Caki2 (cell line): Measurements from ENCODE around the gene BFAR. TPM values are rescaled to one million over a fixed set of nuclear protein-coding genes. Genes with fewer than 3 reads are reported as not detected.
A peak's percentile ranks its signal among the peaks of the same experiment; 100 is the strongest.

Experiments
- DNase-seq: peaks from one replicate; pipeline ENCODE4 v3.0.0-alpha.2; 2015; ENCODE audit warnings: low read depth
- in situ Hi-C: cut with HindIII; loops from 2 replicates; pipeline ENCODE4 v1.10.0; 2016; ENCODE audit warnings: low sequenced_read_pairs, low pct_unique_long_range_greater_than_20kb, mixed read lengths
- total RNA-seq: library from RNA; depleted of rRNA; stranded (reverse); fragments of >200 nt; shearing (Covaris generic); gene quantifications from 2 replicates; pipeline ENCODE4 v1.2.3, GENCODE V29; 2014; ENCODE audit warnings: low replicate concordance; rRNA removed

The BFAR gene
- 163 and 167 TPM in 2 replicates for total RNA-seq

DNA sequence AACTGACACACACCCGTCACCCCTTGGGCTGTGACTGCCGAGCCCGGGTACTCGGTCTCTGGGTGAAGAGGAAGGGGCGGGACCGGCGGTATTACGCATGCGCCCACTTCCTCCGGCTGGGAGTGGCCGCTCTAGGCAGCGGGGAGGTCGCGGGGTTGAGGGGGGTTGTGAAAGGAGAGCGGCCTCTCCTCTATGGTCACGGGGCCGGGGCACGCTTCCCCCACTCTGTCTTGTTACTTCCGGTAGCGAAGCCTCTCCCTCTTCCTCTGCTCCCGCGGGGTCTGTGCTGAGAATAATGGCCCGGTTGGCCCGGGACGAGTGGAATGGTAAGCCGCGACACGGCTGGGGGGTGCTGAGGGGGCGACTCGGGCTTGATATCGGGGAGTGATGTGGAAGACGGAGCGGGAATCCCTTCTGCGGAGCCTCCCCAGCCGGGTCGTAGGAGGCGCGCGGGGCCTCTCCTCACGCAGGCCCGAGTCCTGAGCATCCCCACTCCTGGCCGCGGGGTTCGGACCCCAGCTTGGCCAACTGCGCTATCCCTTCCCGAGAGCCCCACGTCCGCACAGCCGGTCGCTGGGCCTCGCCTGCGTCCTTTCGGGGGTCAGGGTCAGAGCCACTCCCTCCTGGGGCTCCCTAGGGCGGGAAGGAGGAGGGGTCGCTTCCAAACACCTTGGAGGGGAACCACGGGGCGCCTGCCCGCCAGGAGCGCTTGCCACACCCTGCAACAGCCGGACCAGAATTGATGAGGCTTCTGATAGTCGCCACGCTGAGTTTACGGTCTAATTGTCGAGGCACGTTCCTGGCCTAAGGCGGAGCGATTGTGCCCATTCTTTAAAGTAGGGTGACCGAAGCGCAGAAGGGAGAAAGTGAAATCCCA is at the start of gene BFAR:
BFAR (plus strand) TSS at position 259 of the 877 bp plus-strand sequence. CDS start 11,396 bp downstream, outside the sequence.
- in situ Hi-C loops: no loop called here

GRCh38 chr16:14585287-14585686 is 47.5 kb upstream of the BFAR start:
- in situ Hi-C loops: no loop called here

More for the DNA sequence above, at the start of gene BFAR:
- peak; percentile 99 for DNase-seq

GRCh38 chr16:14586637-14587305 is 46.0 kb upstream of the BFAR start:
- in situ Hi-C loops: no loop called here
- DNase-seq: no peak

More at GRCh38 chr16:14585287-14585686, 47.5 kb upstream of the BFAR start:
- no peak for DNase-seq

DNA sequence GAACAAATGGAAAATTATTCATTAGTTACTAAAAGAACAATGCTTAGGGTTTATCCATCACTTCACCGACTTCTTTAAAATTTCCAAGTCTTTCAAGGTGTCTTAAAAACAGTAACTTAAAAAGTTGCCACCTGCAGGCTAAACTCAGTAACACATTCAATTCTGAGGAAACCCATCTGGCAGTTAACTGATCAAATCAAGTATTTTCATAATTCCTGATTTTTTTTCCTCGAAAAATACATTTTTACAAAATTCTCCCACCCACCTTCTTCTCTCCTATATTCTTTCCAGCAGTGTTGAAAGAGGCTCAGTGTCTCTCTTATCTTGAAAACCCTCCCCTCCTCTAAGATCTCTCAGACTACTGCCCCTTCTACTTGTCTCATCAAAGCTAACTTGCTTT is 32.6 kb upstream of the BFAR start:
- in situ Hi-C loops: no loop called here
- peak; percentile 25 for DNase-seq

DNA sequence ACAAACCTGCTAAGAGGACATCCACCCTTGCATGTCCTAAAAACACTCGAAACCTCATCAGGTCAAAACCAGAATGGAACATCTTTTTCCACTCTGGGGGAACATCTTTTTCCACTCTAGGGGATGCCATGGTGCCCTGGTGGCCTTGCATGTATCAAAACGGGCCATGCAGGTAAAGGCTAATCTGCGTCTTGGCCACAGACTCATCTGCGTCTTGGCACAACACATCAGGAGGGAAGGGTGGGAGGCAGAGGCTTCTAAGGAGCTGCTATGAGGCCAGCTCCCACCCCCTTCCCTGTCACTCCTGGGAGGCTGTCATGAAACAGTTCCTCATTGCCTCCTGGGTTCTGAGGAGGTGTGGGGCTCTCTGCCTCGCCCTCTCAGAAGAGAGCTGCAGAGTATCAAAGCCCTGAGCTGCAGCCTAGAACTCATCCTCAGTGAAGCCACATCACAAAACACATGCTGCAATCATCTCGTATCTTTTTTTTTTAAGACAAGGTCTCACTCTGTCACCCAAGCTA is 30.2 kb upstream of the BFAR start:
- in situ Hi-C loops: no loop called here
- no peak for DNase-seq

- peak; percentile 26 for DNase-seq
Observed at GRCh38 chr16:14606102-14606501, 26.6 kb upstream of the BFAR start.

GRCh38 chr16:14608111-14608566 is 24.6 kb upstream of the BFAR start:
- DNase-seq: no peak
- in situ Hi-C loops: no loop called here

More at GRCh38 chr16:14606102-14606501, 26.6 kb upstream of the BFAR start:
- in situ Hi-C loops: no loop called here

DNA sequence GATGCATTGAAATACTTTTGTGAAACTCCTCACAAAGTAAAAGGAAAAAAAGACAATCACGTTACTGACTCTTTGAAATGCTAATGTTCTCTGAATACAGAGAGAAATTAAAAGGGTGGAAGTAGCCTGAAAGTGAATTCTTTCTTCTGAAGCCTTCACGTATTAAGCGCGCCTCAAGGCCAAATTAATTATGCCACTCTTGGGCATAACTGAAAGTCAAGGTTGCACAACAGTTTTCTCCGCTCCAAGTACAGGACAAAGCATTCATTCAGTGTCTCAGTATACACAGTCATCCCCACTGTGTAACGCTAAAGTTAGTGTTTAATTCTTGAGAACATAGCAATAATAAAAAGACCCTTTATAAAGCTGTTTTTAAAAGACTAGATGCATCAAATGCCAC is 24.1 kb upstream of the BFAR start:
- in situ Hi-C loops: no loop called here
- no peak for DNase-seq

- in situ Hi-C loops: no loop called here
- no peak for DNase-seq
Observed at GRCh38 chr16:14609716-14610115, 23.0 kb upstream of the BFAR start.

DNA sequence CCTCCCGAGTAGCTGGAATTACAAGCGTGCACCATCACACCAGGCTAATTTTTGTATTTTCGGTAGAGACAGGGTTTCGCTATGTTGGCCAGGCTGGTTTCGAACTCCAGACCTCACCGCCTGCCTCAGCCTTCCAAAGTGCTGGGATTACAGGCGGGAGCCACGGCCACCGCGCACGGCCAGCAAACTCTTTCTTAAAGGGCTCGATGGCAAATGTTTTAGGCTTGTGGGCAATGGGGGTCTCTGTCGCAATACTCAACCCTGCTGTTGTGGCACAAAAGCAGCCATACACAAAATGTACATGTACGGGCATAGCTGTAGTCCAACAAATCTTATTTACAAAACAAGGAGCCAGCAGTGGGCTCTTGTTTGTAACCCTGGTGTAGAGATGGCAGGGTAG is 21.1 kb upstream of the BFAR start:
- no peak for DNase-seq
- in situ Hi-C loops: no loop called here

GRCh38 chr16:14613991-14614390 is 18.8 kb upstream of the BFAR start:
- DNase-seq: no peak
- in situ Hi-C loops: no loop called here

GRCh38 chr16:14616280-14616679 is 16.5 kb upstream of the BFAR start:
- no peak for DNase-seq
- in situ Hi-C loops: no loop called here

DNA sequence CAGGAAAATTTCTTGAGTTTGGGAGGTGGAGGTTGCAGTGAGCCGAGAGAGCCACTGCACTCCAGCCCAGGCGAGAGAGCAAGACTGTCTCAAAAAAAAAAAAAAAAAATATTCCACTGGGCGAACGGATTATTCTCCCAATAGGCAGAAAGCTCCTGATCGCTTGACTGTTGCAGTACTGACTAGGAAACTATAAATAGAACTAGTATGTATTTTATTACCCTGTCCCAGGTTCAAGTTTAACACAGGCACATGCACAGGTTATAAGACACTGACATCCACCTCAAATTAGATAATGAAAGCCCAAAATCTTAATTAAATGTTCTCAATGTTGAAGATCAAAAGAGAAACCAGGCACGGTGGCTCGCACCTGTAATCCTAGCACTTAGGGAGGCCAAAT is 14.2 kb upstream of the BFAR start:
- in situ Hi-C loops: no loop called here

DNA sequence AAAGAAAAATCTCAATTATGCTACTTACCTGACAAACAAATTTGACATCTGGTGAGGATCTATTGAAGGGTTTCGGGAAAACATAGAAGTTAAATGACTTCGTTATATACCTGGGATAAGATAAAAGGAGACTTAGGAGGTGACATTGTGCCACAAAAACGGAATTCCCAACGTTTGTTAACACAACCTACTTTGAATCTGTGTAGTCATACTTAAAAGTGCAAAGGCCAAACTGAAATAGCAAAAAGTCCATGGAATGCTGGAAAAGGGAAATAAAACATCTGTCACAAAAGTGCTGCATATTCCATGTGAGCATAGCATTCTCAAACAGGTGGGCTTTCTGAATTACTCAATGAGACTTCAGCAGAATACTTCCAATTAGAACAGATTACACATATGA is 5.7 kb upstream of the BFAR start:
- in situ Hi-C loops: no loop called here

More for the DNA sequence above, 14.2 kb upstream of the BFAR start:
- no peak for DNase-seq

DNA sequence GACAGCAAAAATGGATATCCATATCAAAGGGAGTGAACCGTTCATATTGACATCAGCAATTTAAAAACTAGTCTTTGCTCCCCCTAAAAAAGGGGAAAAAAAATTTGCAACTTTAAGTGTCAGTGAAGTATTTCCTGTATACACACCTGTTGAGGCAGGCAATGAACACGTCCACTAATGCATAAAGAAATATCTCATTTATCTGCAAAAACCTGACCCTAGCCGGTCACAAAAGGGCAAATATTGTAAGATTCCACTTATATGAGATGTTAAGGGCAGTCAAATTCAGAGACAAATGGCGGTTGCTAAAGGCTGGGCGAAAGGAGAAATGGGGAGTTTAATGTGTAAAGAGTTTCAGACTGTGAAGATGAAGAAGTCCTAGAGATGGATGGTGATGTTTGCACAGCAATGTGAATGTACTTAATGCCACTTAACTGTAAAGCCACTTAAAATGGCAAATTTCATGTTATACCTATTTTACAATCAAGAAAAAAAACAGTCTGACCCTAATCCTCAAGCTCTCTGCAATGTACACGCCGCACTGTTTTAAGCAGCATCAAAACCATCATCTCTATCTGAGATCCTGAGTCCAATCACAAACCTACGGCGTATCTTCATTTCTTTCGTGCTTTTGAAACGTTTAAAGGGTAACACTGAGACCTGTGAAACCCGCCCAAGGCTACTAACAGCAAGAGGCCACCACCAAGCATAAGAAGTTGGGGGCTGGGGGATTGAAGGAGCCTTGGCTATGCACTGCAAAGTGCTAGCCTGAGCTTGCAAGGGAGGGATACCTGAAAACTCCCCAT is 3.7 kb upstream of the BFAR start:
- no peak for DNase-seq
- in situ Hi-C loops: no loop called here

More for the DNA sequence above, 5.7 kb upstream of the BFAR start:
- no peak for DNase-seq

GRCh38 chr16:14629612-14629918 is 3.2 kb upstream of the BFAR start:
- in situ Hi-C loops: no loop called here
- DNase-seq: no peak

DNA sequence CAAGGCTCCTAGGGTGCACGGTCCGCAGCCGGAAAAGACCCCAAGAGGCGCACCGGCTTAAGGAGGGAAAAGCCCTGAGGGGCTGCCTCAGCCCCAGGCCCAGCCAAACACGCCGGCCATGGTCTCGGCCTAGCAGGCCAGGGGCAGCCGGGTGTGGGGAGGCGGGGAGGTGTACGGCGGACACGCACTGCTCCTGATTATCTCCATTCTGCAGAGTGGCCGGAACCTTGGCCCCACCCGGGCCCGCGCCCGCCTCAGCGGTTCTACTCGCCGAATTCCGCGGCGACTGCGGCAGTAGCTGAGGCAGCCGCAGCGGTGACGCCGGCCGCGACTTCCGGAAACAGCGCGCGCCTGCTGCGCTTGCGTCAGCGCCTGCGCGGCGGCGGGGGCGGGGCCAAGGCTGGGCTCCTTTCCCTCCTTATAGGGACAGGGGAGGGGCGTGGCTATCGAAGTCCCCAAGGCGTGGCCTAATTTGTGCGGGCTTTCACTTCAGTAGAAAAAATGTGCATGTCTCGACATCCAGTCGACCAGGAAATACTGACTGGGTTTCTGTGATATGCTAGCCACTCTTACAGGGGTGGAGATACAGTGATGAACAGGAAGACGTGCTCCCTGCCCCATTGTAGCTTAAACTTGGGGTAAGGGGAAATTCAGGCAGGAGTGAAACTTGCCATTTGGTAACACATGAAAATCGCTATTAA is 2.7 kb upstream of the BFAR start, which contains the start of gene PARN:
PARN (minus strand) TSS at position 342 of the 701 bp plus-strand sequence; CDS start at position 207, 135 bp downstream.
- in situ Hi-C loops: no loop called here
- peak; percentile 99 for DNase-seq
